Measurements from ENCODE around the gene TENM3. TPM values are rescaled to one million over a fixed set of nuclear protein-coding genes. Genes with fewer than 3 reads are reported as not detected.
"Not testable (repeated sequence)": the region's sequence is repeated elsewhere in the genome, so short reads cannot be mapped to it uniquely, and the experiment has no call there.

Gene TENM3
- total RNA-seq, 2 donors from 2014 or later = 39.5 to 51.9 TPM

GRCh38 chr4:182812916-182813315 lies 569.7 kb downstream of the TENM3 start:
- Histone ChIP-seq H3K27me3 (ENCODE audit: control insufficient read depth, insufficient read depth, low read length, poor library complexity, severe bottlenecking) (no peaks in the 10 kb centered on the region), H3K27ac (ENCODE audit: low read depth, low read length) (no peak overlapping the region), H3K9me3 (ENCODE audit: control insufficient read depth, low read length) (peaks cover 39% of the 10 kb centered on the region), H3K36me3 (ENCODE audit: control insufficient read depth, insufficient read depth, low read length) (no peaks in the 10 kb centered on the region), H3K4me1 (ENCODE audit: control insufficient read depth, insufficient read depth, low read length) (no peaks in the 10 kb centered on the region), H3K4me3 (ENCODE audit: low read length) (peak overlapping the region; percentile 27), H3K9ac (ENCODE audit: extremely low read depth, low read length, poor library complexity, severe bottlenecking) (no peak overlapping the region)
- no peak for DNase-seq
- H3K9me3 Mint-ChIP-seq = peaks cover 39% of the 10 kb centered on the region
- WGBS, 2 experiments (ENCODE audit: insufficient coverage in 1 of 2, insufficient read length in 1 of 2) = 91% methylated on average over 4 of the region's 4 CpGs; no CpG with 5 or more reads in 1 of the 2 experiments
- no peak for TF ChIP-seq CTCF (conservative IDR thresholded peaks at IDR 0.05)
- H3K4me1 Mint-ChIP-seq = peaks cover 13% of the 10 kb centered on the region
- peaks cover 8% of the 10 kb centered on the region for H3K27me3 Mint-ChIP-seq (ENCODE audit: insufficient read depth)
- H3K36me3 Mint-ChIP-seq (ENCODE audit: low read depth) = peaks cover 26% of the 10 kb centered on the region
- no peak overlapping the region for H3K27ac Mint-ChIP-seq
- H3K4me3 Mint-ChIP-seq = no peak overlapping the region

- not testable (repeated sequence) for DNase-seq; H3K4me3 Mint-ChIP-seq; H3K27me3 Mint-ChIP-seq (ENCODE audit: insufficient read depth); H3K9ac ChIP-seq (ENCODE audit: extremely low read depth, low read length, poor library complexity, severe bottlenecking); H3K27ac ChIP-seq (ENCODE audit: low read depth, low read length); H3K36me3 ChIP-seq (ENCODE audit: control insufficient read depth, insufficient read depth, low read length); H3K4me1 ChIP-seq (ENCODE audit: control insufficient read depth, insufficient read depth, low read length); H3K27ac Mint-ChIP-seq; H3K27me3 ChIP-seq (ENCODE audit: control insufficient read depth, insufficient read depth, low read length, poor library complexity, severe bottlenecking)
- peaks cover 23% of the 10 kb centered on the region for H3K36me3 Mint-ChIP-seq (ENCODE audit: low read depth)
- Histone ChIP-seq H3K9me3 (ENCODE audit: control insufficient read depth, low read length) (peaks cover 34% of the 10 kb centered on the region), H3K4me3 (ENCODE audit: low read length) (peak overlapping the region; percentile 27)
- 93 to 100% methylated on average over 4 to 8 of the region's 9 CpGs for WGBS, 2 experiments (ENCODE audit: insufficient coverage in 1 of 2, insufficient read length in 1 of 2)
- H3K4me1 Mint-ChIP-seq = peaks cover 22% of the 10 kb centered on the region
- H3K9me3 Mint-ChIP-seq = peaks cover 33% of the 10 kb centered on the region
Observed at GRCh38 chr4:182814065-182814464, 570.9 kb downstream of the TENM3 start.

- peaks cover 27% of the 10 kb centered on the region for H3K9me3 Mint-ChIP-seq
- H3K9ac ChIP-seq (ENCODE audit: extremely low read depth, low read length, poor library complexity, severe bottlenecking) = no peak overlapping the region
- 95 to 99% methylated on average over 11 to 22 of the region's 22 CpGs for WGBS, 2 experiments (ENCODE audit: insufficient coverage in 1 of 2, insufficient read length in 1 of 2)
- no peaks in the 10 kb centered on the region for H3K9me3 ChIP-seq (ENCODE audit: control insufficient read depth, low read length)
- DNase-seq = no peak
- no peaks in the 10 kb centered on the region for H3K36me3 Mint-ChIP-seq (ENCODE audit: low read depth)
- H3K27me3 Mint-ChIP-seq (ENCODE audit: insufficient read depth) = no peaks in the 10 kb centered on the region
- H3K4me3 Mint-ChIP-seq = no peak overlapping the region
- H3K27me3 ChIP-seq (ENCODE audit: control insufficient read depth, insufficient read depth, low read length, poor library complexity, severe bottlenecking) = no peaks in the 10 kb centered on the region
- H3K4me3 ChIP-seq (ENCODE audit: low read length) = no peak overlapping the region
- no peak overlapping the region for H3K27ac ChIP-seq (ENCODE audit: low read depth, low read length)
- TF ChIP-seq CTCF (conservative IDR thresholded peaks at IDR 0.05) = no peak
- H3K36me3 ChIP-seq (ENCODE audit: control insufficient read depth, insufficient read depth, low read length) = no peaks in the 10 kb centered on the region
- H3K4me1 Mint-ChIP-seq = peaks cover 25% of the 10 kb centered on the region
- peak overlapping the region; percentile 80 for H3K27ac Mint-ChIP-seq
- H3K4me1 ChIP-seq (ENCODE audit: control insufficient read depth, insufficient read depth, low read length) = no peaks in the 10 kb centered on the region
Observed at GRCh38 chr4:182818926-182819730, 575.9 kb downstream of the TENM3 start.

All from endodermal cell (in vitro differentiated cells).